GM12874 (cell line): ENCODE data around the gene OR13D1.

Experiments
- TF ChIP-seq, protein P1 (sequence below): IDR thresholded peaks from 2 replicates; pipeline ENCODE4 v1.5.1; 2011; ENCODE audit warnings: low read depth, mild to moderate bottlenecking, control low read depth, low read length, moderate library complexity; ENCODE audit not compliant: insufficient read depth

The OR13D1 gene

DNA sequence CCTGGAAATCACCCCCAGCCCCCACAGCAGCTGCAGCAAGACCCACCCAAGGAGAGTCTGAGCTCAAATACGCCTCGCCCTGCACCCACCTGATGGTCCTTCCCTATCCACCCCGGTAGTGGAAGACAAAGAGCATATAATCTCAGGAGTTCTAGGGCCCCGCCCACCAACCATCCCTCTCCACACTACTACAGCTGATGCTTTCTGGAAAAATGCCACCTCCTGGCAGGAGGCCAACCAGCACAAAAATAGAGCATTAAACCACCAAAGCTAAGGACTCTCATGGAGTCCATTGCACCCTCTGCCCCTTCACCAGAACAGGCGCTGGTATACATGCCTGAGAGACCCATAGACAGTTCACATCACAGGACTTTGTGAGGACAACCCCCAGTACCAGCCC, 30.7 kb downstream of the OR13D1 start:
- TF ChIP-seq, protein P1, sequence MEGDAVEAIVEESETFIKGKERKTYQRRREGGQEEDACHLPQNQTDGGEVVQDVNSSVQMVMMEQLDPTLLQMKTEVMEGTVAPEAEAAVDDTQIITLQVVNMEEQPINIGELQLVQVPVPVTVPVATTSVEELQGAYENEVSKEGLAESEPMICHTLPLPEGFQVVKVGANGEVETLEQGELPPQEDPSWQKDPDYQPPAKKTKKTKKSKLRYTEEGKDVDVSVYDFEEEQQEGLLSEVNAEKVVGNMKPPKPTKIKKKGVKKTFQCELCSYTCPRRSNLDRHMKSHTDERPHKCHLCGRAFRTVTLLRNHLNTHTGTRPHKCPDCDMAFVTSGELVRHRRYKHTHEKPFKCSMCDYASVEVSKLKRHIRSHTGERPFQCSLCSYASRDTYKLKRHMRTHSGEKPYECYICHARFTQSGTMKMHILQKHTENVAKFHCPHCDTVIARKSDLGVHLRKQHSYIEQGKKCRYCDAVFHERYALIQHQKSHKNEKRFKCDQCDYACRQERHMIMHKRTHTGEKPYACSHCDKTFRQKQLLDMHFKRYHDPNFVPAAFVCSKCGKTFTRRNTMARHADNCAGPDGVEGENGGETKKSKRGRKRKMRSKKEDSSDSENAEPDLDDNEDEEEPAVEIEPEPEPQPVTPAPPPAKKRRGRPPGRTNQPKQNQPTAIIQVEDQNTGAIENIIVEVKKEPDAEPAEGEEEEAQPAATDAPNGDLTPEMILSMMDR: no peak

GRCh38 chr9:104738452-104738851, 44.1 kb downstream of the OR13D1 start:
- TF ChIP-seq, protein P1: no peak

GRCh38 chr9:104740621-104741020, 46.3 kb downstream of the OR13D1 start:
- TF ChIP-seq, protein P1: no peak

DNA sequence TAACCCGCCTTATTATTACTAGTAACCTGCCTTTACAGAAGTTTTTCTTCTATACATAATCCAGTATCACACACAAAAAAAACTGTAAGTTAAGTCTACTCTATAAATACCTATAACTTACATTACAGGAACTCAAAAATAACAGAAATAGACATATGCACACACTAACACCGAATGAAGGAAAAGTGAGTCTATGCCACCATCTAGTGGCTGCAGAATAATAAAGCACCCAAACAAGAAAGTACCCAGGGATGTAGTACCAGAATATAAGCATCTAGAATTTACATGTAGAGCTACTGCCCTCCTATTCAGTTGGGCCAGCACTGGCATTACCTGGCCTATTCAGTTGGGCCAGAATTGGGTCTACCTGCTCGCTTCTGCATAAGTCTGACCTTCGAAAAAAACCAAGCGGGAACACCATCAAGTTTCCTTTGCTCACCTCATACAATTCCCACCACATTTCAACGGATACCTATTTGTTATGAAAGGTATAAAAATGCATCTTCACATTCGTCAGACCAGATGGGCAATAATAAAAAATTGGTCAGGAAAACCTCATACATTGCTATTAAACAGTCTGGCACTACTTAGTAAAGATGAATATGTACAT, 49.2 kb downstream of the OR13D1 start:
- TF ChIP-seq, protein P1: peak; percentile 48
